ENCODE measurements around the gene FLVCR1. TPM values are rescaled to one million over a fixed set of nuclear protein-coding genes. Genes with fewer than 3 reads are reported as not detected.
A peak's percentile ranks its signal among the peaks of the same experiment; 100 is the strongest.

Gene FLVCR1
- total RNA-seq, 2 experiments from 2014 or later: 13.5 to 13.9 TPM

DNA sequence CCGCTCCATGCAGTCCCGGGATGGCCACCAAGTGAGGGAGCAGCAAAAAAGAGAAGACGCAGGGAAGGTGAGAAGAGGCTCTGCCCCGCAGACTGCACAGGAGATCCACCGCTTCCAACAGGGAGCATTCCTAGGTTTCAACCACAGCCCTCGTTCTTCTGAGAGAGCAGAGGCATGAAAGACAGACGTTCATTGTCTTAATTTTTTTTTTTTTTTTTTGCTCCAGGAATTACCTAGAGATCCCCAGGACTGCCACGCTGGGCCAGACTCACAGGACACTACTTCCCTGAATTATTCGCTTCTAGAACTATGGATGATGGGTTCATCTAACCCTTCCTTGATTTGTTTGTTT lies 59.0 kb downstream of the FLVCR1 start:
- no peak overlapping the region for H3K27ac Mint-ChIP-seq
- no peak for ATAC-seq
- no peaks in the 10 kb centered on the region for H3K9me3 Mint-ChIP-seq (ENCODE audit: low read depth)
- intact Hi-C loops (cut with DNase I, micrococcal nuclease): no loop called here
- no peak overlapping the region for H3K4me3 Mint-ChIP-seq
- DNase-seq: no peak
- no peaks in the 10 kb centered on the region for H3K4me1 Mint-ChIP-seq
- H3K27me3 Mint-ChIP-seq: peaks cover 7% of the 10 kb centered on the region
- POLR2A ChIA-PET: no interaction called here
- CTCF ChIA-PET: no interaction called here
- no peaks in the 10 kb centered on the region for H3K36me3 Mint-ChIP-seq (ENCODE audit: low read depth)

DNA sequence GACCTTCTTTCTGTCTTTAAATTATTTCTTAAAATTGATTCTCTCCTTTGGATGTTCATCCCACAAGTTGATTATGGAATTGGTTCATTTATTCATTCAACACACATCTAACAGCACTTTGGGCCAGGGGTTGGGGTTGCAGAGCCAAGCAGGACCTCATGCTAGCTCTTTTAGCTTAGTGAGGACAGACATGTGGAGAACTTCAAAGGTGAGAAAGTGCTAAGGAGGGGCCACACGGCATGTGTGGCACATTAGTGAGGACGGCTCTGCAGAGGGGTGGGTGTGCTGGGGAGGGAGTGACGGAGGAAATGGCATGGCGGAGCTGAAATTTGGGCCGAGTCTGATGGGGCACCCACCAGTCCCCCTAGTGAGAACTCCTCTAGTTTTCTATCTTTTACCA lies 59.8 kb downstream of the FLVCR1 start:
- ChIA-PET CTCF (no interaction called here), POLR2A (no interaction called here)
- DNase-seq: no peak
- no peak overlapping the region for H3K4me3 Mint-ChIP-seq
- no peaks in the 10 kb centered on the region for H3K9me3 Mint-ChIP-seq (ENCODE audit: low read depth)
- H3K27ac Mint-ChIP-seq: no peak overlapping the region
- peaks cover 7% of the 10 kb centered on the region for H3K27me3 Mint-ChIP-seq
- no peak for ATAC-seq
- no peaks in the 10 kb centered on the region for H3K4me1 Mint-ChIP-seq
- H3K36me3 Mint-ChIP-seq (ENCODE audit: low read depth): no peaks in the 10 kb centered on the region
- intact Hi-C loops (cut with DNase I, micrococcal nuclease): no loop called here

DNA sequence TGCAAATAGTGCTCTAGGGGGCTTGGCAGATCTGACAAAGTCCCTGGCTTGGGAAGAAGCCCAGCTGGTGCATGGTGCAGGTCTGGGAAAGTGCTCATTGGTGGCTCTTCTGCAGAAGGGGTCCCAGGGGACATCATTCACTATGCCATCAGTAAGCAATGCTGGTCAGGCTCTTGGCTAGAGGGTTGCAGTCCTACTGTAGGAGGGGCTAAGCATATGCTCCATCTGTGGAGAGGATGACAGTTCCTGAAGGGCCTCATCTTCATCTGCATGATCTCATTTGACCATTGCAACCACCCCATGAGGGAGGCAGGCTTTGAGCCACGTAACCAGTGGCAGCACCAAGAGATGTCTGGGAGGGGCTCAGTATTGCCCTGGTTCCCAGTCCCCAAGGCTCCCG lies 60.7 kb downstream of the FLVCR1 start:
- Mint-ChIP-seq H3K27ac (no peak overlapping the region), H3K4me3 (no peak overlapping the region), H3K27me3 (peaks cover 7% of the 10 kb centered on the region), H3K36me3 (ENCODE audit: low read depth) (no peaks in the 10 kb centered on the region), H3K9me3 (ENCODE audit: low read depth) (no peaks in the 10 kb centered on the region), H3K4me1 (no peaks in the 10 kb centered on the region)
- ATAC-seq (no peak), DNase-seq (no peak)
- intact Hi-C loops (cut with DNase I, micrococcal nuclease): no loop called here
- POLR2A ChIA-PET: no interaction called here
- CTCF ChIA-PET: no interaction called here

DNA sequence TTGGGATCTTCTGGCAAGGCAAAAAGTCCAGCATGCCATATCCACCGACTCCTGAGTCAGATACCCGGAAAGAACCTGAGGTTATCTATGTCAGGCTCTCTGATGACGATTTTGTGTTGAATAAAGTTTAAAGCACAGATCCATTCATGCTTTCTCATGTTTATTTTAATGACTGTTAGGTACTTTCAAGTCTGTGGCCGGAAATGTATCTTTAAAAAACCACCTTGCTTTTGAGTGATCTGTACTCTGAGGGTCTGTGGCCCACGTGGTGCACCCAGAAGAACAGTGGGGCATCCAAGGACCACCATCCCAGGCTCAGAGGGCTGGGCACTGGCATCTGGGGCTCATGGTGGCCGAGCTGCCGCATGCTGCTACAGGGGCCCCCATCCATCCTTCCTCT lies 62.2 kb downstream of the FLVCR1 start:
- H3K36me3 Mint-ChIP-seq (ENCODE audit: low read depth): no peaks in the 10 kb centered on the region
- ChIA-PET POLR2A (no interaction called here), CTCF (interaction anchor here (1.1 to 1.6 kb wide), 3 partner anchors 72 to 76 kb away, joined by 3 to 9 read pairs (median 4); no protein-coding TSS in a partner anchor)
- intact Hi-C loops (cut with DNase I, micrococcal nuclease): loop anchor here in 1 of 2 experiments (2.0 kb wide), 1 partner anchor 75 kb away; no protein-coding TSS in a partner anchor
- H3K4me3 Mint-ChIP-seq: no peak overlapping the region
- no peak for DNase-seq
- H3K4me1 Mint-ChIP-seq: no peaks in the 10 kb centered on the region
- no peaks in the 10 kb centered on the region for H3K9me3 Mint-ChIP-seq (ENCODE audit: low read depth)
- peaks cover 7% of the 10 kb centered on the region for H3K27me3 Mint-ChIP-seq
- no peak for ATAC-seq
- H3K27ac Mint-ChIP-seq: no peak overlapping the region

DNA sequence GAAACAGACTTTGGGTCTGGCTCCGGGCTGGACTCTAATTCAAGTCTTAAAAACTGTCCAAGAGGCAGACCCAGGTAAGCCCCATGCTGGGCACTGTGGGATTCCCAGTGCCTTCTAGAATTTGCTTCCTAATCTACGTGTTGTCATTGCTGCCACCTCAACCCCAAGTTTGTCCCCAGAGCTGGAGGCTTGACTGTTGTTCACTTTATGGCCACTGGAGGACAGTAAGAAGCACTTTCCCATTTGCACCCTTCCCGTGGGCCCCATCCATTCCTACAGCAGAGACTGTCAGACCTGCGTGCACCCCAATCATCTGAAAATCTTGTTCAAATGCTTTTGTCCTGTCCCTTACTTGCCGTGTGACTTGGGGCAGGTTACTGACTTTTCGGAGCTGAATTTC lies 62.8 kb downstream of the FLVCR1 start:
- CTCF ChIA-PET: interaction anchor here (0.7 to 1.6 kb wide), 6 partner anchors 12 to 244 kb away, joined by 3 to 9 read pairs (median 3); no protein-coding TSS in a partner anchor
- DNase-seq: peak; percentile 20
- no peak overlapping the region for H3K4me3 Mint-ChIP-seq
- H3K27me3 Mint-ChIP-seq: peaks cover 5% of the 10 kb centered on the region
- intact Hi-C loops (cut with DNase I, micrococcal nuclease): loop anchor here in 1 of 2 experiments (2.0 kb wide), 1 partner anchor 74 kb away; no protein-coding TSS in a partner anchor
- no peaks in the 10 kb centered on the region for H3K36me3 Mint-ChIP-seq (ENCODE audit: low read depth)
- H3K4me1 Mint-ChIP-seq: no peaks in the 10 kb centered on the region
- no peak overlapping the region for H3K27ac Mint-ChIP-seq
- peak; percentile 33 for ATAC-seq
- POLR2A ChIA-PET: no interaction called here
- H3K9me3 Mint-ChIP-seq (ENCODE audit: low read depth): no peaks in the 10 kb centered on the region

DNA sequence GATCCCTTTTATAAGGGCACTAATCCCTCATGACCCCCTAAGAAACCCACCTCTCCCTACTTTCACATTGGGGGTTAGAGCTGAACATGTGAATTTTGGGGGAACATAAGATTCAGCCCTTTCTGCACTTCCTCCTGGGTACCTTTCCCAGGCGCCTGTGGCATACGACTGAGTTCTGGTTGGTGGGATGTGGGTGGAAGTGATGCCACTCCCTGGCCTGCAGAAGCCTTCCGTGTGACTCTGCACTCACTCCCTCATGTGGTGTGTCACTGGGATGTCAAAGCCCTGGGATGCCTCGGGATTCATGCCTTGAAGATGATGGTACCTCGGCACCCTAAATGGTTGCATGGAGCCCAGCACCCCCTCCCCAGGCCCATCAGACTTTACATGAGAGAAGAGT lies 63.9 kb downstream of the FLVCR1 start:
- POLR2A ChIA-PET: no interaction called here
- H3K27ac Mint-ChIP-seq: no peak overlapping the region
- no peaks in the 10 kb centered on the region for H3K36me3 Mint-ChIP-seq (ENCODE audit: low read depth)
- H3K9me3 Mint-ChIP-seq (ENCODE audit: low read depth): no peaks in the 10 kb centered on the region
- no peak for ATAC-seq
- no peaks in the 10 kb centered on the region for H3K4me1 Mint-ChIP-seq
- intact Hi-C loops (cut with DNase I, micrococcal nuclease): no loop called here
- H3K27me3 Mint-ChIP-seq: peaks cover 2% of the 10 kb centered on the region
- CTCF ChIA-PET: interaction anchor here (0.8 to 1.4 kb wide), 4 partner anchors 11 to 1046 kb away, joined by 3 to 4 read pairs (median 3); no protein-coding TSS in a partner anchor
- H3K4me3 Mint-ChIP-seq: no peak overlapping the region
- DNase-seq: no peak

DNA sequence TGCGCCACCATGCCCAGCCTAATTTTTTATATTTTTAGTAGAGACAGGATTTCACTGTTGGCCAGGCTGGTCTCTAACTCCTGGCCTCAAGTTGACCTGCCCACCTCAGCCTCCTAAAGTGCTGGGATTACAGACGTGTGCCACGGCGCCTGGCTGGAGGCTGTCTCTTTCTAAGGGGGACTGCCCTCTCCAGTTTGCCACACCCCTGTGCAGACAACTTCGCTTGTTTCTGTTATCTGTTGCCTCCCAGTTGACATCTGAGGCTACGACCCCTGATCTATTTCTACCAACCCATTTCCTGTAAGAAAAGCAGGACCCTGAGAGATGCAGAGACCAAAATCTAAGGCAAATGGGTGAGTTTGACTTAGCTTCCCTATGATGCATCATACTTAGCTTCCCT lies 68.3 kb downstream of the FLVCR1 start:
- Mint-ChIP-seq H3K9me3 (ENCODE audit: low read depth) (no peaks in the 10 kb centered on the region), H3K27me3 (no peaks in the 10 kb centered on the region), H3K27ac (no peak overlapping the region), H3K4me1 (no peaks in the 10 kb centered on the region), H3K4me3 (no peak overlapping the region), H3K36me3 (ENCODE audit: low read depth) (no peaks in the 10 kb centered on the region)
- ChIA-PET POLR2A (no interaction called here), CTCF (no interaction called here)
- ATAC-seq: no peak
- no peak for DNase-seq
- intact Hi-C loops (cut with DNase I, micrococcal nuclease): no loop called here

DNA sequence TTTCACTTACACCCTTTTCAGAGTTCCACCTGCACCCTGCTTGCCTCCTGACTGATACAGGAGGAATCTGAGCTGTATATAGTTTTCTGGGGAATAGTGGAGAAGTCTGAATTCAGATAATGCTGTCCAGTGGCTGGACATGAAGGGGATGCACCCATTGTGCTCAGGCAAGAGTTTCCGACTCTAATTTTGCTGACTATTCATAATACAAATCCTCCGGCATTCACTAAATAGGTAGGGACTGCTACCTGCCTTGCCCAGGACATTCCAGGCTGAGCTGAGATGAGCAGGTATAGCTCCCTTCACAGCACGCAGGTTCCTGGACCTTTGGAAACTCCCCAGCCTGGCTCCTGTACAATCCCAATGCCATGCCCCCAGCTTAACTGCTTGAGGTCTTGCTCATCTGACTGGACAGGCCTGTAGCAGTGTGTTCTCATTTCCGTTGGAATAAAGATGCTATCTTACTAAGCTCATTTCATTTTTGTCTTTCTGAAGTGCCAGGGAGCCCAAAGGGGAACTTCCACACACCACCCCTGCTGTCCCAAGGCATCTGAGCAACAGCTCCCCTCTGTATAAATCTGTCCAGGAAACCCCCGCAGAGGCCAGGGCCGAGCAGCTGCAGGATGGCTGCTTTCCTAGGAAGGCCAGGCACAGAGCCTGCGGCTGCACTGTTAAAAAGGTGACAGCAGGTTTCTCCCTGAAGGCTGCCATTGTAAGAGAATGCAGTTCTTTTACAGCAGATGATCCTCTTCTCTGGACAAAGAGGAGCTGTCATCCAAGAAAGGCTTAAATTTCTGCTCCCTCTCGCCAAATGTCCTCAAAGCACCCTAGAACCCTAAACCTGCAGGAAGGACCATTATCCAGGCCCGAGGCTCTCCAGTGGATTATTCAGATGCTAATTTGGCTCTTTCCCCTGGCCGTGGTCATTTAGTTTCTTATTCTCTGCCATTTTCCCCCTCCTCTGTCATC lies 70.5 kb downstream of the FLVCR1 start:
- ChIA-PET CTCF (interaction anchor here (0.6 to 1.4 kb wide), 4 partner anchors 22 to 66 kb away, joined by 3 read pairs; no protein-coding TSS in a partner anchor), POLR2A (no interaction called here)
- no peaks in the 10 kb centered on the region for H3K9me3 Mint-ChIP-seq (ENCODE audit: low read depth)
- no peak for DNase-seq
- no peaks in the 10 kb centered on the region for H3K36me3 Mint-ChIP-seq (ENCODE audit: low read depth)
- H3K27me3 Mint-ChIP-seq: no peaks in the 10 kb centered on the region
- no peak for ATAC-seq
- H3K27ac Mint-ChIP-seq: no peak overlapping the region
- intact Hi-C loops (cut with DNase I, micrococcal nuclease): no loop called here
- H3K4me1 Mint-ChIP-seq: no peaks in the 10 kb centered on the region
- H3K4me3 Mint-ChIP-seq: no peak overlapping the region

DNA sequence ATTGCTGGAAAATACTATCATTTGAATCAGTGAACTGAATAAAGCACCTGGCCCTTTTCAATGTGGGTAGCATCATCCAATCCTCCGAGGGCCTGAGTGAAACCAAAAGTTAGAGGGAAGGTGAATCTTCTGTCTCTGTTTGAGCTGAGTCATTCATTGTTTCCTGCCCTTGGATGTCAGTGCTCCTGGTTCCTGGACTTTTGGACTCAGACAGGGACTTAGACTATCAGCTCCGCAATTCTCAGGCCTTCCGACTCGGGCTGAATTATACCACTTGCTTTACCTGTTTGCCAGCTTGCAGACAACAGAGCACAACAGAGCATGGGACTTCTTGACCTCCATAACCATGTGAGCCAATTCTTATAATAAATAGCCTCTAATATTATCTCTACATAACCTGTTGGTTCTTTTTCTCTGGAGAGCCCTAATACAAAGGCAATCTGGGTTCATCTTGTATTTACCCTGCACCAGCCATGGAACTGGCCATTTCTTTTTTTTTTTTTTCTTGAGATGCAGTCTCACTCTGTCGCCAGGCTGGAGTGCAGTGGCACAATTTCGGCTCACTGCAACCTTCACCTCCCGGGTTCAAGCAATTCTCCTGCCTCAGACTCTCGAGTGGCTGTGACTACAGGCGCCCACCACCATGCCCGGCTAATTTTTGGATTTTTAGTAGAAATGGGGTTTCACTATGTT lies 73.1 kb downstream of the FLVCR1 start:
- Mint-ChIP-seq H3K27me3 (no peaks in the 10 kb centered on the region), H3K4me3 (no peak overlapping the region), H3K27ac (no peak overlapping the region), H3K4me1 (no peaks in the 10 kb centered on the region), H3K9me3 (ENCODE audit: low read depth) (no peaks in the 10 kb centered on the region), H3K36me3 (ENCODE audit: low read depth) (no peaks in the 10 kb centered on the region)
- intact Hi-C loops (cut with DNase I, micrococcal nuclease): no loop called here
- DNase-seq (no peak), ATAC-seq (no peak)
- POLR2A ChIA-PET: no interaction called here
- CTCF ChIA-PET: interaction anchor here (0.9 kb wide), 2 partner anchors 34 to 64 kb away, joined by 3 to 4 read pairs; no protein-coding TSS in a partner anchor

DNA sequence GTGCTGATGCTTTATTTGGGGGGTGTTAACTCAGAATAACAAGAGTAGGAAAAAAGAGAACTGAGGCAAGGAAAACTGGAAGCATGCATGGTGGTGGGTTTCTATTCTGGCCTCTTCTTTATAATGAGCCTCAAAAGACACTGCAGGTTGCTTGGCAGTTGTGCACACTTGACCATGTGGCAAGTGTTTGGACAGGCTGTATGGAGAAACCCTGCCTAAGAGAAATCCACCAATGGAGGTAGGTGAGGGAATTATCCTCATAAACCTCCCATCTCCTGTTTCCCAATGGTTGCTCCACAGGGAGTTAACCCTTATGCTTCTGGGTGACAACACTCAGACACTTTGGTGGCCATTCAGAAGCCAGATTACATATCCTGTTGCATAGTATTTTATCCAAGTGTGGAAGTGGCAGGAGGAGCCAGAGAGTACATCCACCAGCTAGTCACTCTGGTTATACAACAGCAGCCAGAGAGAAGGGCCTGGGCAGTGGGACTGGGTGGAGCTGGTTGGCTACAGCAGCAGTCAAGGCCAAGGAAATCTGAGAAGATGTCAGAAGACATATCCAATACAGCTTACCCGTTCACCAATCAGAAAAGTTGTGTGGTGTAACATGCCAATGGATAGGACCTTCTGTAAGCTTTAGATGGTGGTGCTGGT lies 75.9 kb downstream of the FLVCR1 start:
- no peaks in the 10 kb centered on the region for H3K4me1 Mint-ChIP-seq
- ATAC-seq (no peak), DNase-seq (no peak)
- no peak overlapping the region for H3K27ac Mint-ChIP-seq
- H3K4me3 Mint-ChIP-seq: no peak overlapping the region
- H3K9me3 Mint-ChIP-seq (ENCODE audit: low read depth): no peaks in the 10 kb centered on the region
- intact Hi-C loops (cut with DNase I, micrococcal nuclease): no loop called here
- ChIA-PET POLR2A (no interaction called here), CTCF (interaction anchor here (1.3 kb wide), 1 partner anchor 11 kb away, joined by 4 read pairs; no protein-coding TSS in a partner anchor)
- no peaks in the 10 kb centered on the region for H3K27me3 Mint-ChIP-seq
- H3K36me3 Mint-ChIP-seq (ENCODE audit: low read depth): no peaks in the 10 kb centered on the region

DNA sequence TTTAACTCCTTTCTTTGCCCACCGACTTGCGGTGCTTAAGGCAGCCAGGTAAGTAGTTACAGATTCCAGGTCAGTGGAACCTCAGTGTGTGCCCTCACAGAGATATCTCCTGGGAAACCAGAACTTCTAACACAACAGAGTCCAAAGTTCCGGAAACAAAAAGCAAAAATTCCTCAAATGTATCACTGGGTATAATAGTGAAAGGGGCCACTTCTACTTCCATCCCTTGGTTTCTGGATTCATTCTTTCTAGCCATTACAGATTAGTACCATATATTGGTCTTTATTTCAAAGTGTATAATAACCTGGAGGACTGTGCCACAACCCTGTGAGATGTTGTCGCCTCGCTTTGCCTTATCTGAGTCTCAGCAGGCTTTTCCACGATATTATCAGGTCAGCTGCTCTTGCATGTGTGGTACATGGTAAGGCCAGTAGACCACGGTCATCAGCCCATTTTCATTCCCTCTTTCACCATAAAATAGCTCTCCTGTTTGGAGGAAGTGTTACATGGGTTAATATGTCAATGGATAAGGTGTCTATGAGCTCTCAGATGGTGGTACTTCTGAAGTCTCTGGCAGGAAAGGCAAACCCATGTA lies 77.4 kb downstream of the FLVCR1 start:
- ATAC-seq (no peak), DNase-seq (no peak)
- Mint-ChIP-seq H3K4me3 (no peak overlapping the region), H3K9me3 (ENCODE audit: low read depth) (no peaks in the 10 kb centered on the region), H3K27ac (no peak overlapping the region), H3K4me1 (no peaks in the 10 kb centered on the region), H3K27me3 (no peaks in the 10 kb centered on the region), H3K36me3 (ENCODE audit: low read depth) (no peaks in the 10 kb centered on the region)
- intact Hi-C loops (cut with DNase I, micrococcal nuclease): no loop called here
- ChIA-PET POLR2A (no interaction called here), CTCF (interaction anchor here (0.7 kb wide), 1 partner anchor 479 kb away, joined by 3 read pairs; no protein-coding TSS in a partner anchor)
